NCI-H774 (cell line): Measurements from ENCODE around the gene TP53.
"Not testable (repeated sequence)": the region's sequence is repeated elsewhere in the genome, so short reads cannot be mapped to it uniquely, and the experiment has no call there.

Source experiments
- DNase-seq: peaks from one replicate; lab custom pipeline; 2025; lab: John Stamatoyannopoulos, UW

The TP53 gene

DNA sequence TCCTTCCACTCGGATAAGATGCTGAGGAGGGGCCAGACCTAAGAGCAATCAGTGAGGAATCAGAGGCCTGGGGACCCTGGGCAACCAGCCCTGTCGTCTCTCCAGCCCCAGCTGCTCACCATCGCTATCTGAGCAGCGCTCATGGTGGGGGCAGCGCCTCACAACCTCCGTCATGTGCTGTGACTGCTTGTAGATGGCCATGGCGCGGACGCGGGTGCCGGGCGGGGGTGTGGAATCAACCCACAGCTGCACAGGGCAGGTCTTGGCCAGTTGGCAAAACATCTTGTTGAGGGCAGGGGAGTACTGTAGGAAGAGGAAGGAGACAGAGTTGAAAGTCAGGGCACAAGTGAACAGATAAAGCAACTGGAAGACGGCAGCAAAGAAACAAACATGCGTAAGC lies 12.4 kb downstream of the TP53 start:
- no peak for DNase-seq

DNA sequence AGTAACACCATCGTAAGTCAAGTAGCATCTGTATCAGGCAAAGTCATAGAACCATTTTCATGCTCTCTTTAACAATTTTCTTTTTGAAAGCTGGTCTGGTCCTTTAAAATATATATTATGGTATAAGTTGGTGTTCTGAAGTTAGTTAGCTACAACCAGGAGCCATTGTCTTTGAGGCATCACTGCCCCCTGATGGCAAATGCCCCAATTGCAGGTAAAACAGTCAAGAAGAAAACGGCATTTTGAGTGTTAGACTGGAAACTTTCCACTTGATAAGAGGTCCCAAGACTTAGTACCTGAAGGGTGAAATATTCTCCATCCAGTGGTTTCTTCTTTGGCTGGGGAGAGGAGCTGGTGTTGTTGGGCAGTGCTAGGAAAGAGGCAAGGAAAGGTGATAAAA lies 14.1 kb downstream of the TP53 start:
- DNase-seq = no peak

DNA sequence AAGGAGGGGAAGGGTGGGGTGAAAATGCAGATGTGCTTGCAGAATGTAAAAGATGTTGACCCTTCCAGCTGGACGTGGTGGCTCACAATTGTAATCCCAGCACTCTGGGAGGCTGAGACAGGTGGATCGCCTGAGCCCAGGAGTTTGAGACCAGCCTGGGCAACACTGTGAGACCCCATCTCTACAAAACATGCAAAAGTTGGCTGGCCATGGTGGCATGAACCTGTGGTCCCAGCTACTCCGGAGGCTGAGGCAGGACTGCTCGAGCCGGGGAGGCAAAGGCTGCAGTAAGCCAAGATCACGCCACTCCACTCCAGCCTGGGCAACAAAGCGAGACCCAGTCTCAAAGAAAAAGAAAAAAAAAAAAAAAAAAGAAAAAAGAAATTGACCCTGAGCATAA lies 18.8 kb downstream of the TP53 start:
- DNase-seq = no peak

GRCh38 chr17:7667656-7668406 lies 19.5 kb downstream of the TP53 start:
- no peak for DNase-seq

DNA sequence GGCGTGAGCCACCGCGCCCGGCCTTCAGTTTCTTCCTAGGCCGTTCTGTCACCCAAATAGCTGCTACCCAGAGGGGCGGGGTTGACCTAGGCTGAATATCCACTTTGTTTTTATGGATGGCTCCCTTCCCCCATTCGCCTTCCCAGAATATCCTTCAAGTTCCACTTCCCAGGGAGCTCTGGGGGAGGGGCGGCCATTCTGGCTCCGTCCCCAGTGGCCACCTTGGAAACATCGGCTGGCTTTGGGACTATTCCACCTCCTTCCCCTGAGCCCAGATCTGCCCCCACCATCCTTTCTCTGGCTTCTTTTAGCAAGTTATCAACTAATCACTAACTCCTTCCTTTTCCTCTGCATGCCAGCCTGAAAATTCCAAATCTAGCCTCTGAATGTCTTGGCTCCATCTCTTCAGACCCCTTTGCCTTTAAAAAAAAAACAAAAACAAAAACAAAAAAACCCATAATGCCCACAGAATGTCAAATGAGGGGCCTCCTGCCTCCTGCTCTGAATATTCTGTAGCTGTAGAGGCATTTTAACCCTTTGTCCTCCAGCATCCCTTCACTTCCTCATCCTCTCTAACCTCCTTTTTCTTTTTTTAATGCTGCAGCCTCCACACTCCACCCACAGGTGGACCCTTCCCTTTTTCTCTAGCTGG lies 30.2 kb downstream of the TP53 start:
- no peak for DNase-seq

- DNase-seq = no peak
Observed at GRCh38 chr17:7655541-7655840, 31.8 kb downstream of the TP53 start.

DNA sequence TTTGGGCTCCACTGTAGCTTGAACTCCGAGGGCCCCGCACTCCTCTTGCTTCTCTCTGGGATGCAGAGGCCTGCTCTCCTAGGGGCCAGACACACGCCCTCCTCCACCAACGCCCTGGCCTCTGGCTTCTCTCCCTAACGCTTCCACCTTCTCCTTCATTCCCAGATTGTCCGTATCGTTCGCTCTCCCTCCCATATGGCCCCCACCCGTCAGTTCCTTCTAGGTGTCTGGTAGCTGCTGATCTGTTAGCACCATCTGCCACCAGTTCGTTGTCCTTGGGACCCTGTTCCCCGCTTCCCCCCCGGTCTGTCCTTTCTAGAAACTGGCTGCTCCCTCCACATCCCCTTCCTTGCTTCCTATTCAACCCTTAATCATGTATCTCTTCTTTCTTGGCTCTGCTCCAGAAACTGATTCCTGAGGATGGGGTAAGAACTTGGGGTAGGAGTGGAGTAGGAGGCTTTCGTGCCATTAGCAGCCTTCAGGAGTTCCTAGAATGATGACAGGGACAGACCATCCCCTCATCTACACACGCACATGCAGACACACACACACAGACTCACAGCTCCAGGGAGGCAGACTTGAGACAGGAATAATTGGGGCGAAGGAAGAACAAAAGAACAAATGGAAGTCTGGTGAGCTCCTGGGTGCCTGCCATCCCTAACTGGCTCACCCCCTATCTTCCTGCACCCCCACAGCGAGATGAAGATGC lies 32.3 kb downstream of the TP53 start:
- DNase-seq = no peak

GRCh38 chr17:7652388-7653356 lies 34.6 kb downstream of the TP53 start:
- DNase-seq = no peak

DNA sequence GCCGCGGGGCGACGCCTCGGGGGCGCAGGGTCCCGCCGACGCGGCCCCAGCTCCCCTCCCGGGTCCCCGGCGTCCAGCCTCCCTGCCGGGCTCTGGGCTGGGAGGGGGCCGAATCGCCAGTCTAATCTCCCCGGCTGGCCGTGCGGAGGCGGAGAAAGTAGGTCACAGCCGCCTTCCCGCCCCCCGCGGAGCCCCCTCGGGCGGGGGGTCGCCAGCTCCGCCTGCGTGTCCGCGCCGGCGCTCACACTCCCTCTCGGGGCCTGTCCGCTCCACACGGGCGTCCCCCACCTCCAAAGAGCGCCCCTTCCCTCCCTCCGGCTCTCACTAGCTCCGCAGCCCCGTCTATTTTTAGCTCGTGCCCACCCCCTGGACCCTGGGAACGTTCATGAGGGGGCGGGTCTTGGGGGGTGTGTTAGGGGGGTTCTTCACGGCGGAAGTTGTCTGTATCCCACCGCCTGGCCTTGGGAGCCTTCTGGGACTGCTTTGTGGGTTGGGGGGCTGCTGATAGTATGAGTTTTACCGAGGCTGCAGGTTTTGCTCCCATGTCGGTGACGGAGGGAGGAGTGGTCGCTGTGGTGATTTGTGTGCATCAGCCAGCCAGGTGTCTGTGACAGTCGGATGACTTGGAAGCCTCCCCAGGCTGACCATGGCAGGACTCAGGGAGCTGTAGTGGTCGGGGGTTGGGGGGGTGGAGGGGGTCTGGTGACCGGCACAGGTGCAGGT lies 35.5 kb downstream of the TP53 start:
- no peak for DNase-seq

DNA sequence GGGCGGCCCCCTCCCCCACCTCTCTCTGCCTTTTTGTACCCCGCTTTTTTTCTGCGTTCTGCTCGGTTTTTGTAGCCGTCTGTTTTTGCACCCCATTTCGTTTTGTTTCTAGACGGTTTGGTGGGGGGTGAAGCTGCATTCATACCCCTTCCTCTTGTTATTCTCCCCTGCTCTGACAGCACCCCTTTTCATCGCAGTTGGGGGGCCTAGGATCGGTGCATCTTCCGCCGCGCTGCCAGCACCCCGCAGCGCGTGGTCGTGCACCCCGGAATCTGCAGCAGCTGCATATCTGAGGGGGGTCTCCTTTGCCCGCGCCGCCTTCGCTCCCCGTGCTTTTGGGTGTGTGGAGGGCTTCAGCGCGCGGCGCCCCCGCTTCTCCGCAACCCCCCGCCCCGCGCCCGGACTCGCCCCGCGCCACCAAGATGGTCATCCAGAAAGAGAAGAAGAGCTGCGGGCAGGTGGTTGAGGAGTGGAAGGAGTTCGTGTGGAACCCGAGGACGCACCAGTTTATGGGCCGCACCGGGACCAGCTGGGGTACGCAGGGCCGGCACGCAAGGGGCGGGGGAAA lies 36.1 kb downstream of the TP53 start:
- DNase-seq = no peak

DNA sequence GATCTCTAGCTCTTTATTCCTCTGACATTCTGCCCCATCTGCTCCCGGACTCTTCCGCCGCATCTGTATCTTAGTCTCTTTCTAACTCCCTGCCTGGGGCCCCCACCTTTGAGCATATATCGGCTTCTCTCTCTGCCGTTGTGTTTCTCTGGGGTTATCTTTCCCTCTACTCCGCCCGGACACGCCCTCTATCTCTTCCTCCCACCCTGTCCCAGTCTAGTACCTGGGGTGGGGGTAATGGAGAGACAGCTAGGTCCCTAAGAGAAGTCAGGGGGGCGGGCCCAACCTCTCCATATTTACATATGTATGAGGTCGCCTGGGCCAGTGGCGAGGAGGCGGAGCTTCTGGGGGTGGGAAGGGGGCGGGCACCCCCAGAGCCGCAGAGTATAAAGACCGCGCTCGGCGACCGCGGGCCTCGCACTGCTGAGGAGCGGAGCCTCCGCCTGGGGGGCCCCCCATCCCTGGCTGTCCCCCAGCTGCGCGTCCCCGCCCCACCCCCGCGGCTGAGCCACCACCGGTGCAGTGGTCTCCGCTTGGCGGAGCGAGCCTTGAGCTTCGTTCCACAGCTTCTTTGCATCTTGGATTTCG lies 36.7 kb downstream of the TP53 start, which contains the start of gene ATP1B2:
Gene ATP1B2 (plus strand): TSS at position 418 of the 588 bp plus-strand sequence. CDS start 593 bp downstream, outside the sequence.
- DNase-seq = peak; percentile 9

DNA sequence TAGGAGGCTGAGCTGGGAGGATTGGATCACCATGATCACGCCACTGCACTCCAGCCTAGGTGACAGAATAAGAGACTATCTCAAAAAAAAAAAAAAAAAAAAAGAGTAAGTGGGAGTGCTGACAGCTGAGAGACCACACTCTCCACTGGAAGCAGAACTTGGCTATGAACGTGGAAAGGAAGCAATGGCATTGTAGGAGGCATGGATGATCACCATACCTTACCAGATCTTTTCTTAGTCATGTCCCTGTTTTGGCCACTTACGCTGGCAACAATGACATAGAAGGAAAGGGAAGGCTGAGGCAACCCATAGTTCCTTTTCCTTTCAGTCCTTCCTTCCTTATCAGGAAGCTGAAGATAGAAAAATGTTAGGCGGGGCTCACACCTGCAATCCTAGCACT lies 40.3 kb downstream of the TP53 start:
- no peak for DNase-seq

- no peak for DNase-seq
Observed at GRCh38 chr17:7646457-7646856, 40.8 kb downstream of the TP53 start.

DNA sequence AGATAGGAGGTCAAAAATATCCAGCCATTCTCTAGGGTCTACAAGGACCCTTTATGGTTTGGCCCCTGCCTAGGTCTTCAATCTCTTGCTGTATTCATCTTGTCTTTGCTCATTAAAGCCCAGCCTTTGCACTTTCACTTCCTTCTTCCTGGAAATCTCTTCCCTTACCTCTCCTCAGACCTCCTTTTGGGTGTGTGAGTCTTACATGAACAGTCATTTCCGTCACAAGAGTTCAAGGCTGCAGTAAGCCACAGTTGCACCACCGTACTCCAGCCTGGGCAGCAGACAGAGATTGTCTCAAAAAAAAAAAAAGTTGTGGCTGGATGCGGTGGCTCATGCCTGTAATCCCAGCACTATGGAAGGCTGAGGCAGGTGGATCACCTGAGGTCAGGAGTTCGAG lies 42.5 kb downstream of the TP53 start:
- DNase-seq = no peak

DNA sequence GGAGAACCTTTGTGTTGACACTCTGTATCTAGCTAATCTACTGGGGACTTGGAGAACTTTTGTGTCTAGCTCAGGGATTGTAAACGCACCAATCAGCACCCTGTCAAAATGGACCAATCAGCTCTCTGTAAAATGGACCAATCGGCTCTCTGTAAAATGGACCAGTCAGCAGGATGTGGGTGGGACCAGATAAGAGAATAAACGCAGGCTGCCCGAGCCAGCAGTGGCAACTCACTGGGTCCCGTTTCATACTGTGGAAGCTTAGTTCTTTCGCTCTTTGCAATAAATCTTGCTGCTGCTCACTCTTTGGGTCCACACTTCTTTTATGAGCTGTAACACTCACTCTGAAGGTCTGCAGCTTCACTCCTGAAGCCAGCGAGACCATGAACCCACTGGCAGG lies 45.7 kb downstream of the TP53 start:
- not testable (repeated sequence) for DNase-seq

- no peak for DNase-seq
Observed at GRCh38 chr17:7640783-7641182, 46.5 kb downstream of the TP53 start.

GRCh38 chr17:7636163-7636562 lies 51.1 kb downstream of the TP53 start:
- no peak for DNase-seq

DNA sequence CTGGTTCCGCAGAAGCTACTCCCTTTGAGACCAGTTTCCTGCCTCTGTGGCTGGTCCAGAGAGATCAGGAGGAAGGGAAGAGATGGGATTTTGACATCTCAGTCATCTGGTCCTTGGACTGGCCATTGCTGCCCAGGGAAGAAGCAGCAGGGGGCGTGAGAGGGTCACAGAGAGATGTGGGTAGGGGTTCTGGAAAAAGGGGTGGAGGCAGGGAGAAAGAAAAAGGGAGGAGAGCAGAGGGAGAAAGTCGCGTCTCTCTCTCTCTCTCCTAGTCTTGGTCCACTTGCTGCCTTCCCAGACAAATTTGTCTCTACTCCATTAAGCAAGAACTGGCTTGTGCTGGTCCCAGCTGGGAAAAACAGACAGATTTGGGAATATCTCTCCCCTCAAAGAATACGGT lies 52.9 kb downstream of the TP53 start:
- DNase-seq = no peak

DNA sequence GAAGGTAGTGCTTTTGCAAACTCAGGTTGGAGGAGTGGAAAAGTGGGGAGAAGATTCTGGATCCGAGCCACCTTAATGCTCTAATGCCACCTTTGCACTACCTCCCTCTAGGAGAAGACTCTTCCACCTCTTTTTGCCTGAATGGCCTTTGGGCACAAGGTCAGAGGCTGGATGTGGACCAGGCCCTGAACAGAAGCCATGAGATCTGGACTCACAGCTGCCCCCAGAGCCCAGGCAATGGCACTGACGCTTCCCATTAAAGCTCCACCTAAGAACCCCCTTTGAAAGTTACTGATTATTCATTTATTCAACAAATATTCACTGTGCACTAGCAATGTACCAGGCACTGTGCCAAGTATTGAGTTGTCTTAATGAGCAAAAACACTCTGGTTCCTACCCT lies 54.2 kb downstream of the TP53 start:
- no peak for DNase-seq

DNA sequence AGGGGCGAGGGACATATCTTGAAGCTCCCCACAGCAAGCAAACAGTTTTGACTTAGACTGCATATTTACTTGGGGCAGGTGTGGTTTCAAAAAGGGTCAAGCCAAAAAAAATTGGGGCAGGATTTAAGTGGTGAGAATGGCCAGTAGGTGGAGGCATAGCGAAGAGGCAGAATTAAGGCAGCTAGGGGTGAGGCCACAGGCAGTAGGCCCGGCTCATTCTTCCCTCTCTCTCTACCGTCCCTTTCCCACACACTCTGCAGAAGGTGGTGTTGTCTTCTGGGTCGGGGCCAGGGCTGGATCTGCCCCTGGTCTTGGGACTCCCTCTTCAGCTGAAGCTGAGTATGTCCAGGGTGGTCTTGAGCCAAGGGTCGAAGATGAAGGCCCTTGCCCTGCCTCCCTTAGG lies 54.8 kb downstream of the TP53 start:
- DNase-seq = no peak
